ENCODE measurements around the gene DACT1. TPM values are rescaled to one million over a fixed set of nuclear protein-coding genes. Genes with fewer than 3 reads are reported as not detected.
"Not testable (repeated sequence)": the region's sequence is repeated elsewhere in the genome, so short reads cannot be mapped to it uniquely, and the experiment has no call there.

The DACT1 gene, protein sequence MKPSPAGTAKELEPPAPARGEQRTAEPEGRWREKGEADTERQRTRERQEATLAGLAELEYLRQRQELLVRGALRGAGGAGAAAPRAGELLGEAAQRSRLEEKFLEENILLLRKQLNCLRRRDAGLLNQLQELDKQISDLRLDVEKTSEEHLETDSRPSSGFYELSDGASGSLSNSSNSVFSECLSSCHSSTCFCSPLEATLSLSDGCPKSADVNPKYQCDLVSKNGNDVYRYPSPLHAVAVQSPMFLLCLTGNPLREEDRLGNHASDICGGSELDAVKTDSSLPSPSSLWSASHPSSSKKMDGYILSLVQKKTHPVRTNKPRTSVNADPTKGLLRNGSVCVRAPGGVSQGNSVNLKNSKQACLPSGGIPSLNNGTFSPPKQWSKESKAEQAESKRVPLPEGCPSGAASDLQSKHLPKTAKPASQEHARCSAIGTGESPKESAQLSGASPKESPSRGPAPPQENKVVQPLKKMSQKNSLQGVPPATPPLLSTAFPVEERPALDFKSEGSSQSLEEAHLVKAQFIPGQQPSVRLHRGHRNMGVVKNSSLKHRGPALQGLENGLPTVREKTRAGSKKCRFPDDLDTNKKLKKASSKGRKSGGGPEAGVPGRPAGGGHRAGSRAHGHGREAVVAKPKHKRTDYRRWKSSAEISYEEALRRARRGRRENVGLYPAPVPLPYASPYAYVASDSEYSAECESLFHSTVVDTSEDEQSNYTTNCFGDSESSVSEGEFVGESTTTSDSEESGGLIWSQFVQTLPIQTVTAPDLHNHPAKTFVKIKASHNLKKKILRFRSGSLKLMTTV
- 3.7 TPM for total RNA-seq
- long read RNA-seq, partial matches to known transcripts = 0 of 1 reads
- long read RNA-seq, other reads (novel, unspliced or antisense) = 1 of 1 reads

DNA sequence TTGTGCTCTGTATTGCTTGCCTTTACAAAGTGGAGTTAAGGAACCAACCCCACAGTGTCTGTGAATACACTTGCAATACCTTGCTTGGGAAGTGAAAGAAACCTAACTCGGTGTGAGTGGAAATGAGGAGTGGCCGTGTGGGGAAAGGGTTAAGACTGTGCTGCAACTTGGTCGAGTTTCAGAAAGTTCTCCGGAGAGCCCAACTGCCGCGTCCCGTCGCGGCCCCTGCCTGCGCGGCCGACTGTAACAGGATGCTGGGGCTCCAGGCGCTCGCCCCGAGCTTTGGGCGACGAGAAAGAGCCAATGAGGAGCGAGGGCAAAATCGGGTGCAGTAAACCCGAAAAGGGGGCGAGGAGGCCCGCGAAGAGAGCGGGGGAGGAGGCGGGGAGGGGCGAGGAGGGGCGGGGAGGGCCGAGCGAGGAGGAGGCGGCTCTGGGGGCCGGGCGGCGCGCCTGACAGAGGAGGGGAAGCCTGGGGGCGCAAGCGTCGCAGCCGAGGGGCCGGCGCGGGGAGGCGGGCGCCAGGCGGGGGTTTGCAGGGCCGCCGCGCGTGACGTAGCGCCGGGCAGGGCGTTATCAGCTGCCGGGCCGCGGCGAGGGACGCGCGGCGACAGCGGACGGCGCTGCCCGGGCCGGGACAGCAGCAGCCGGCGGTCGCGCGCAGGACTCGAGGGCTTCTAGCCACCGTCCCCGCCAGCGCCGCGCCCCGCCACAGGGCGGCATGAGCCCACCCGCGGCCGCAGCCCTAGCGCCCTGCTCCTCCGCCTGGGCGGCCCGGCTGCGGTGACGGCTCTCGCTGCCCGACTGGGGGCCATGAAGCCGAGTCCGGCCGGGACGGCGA lies at the start of gene DACT1:
Gene DACT1, plus strand, starts transcription at position 572 of the 840 bp plus-strand sequence. Its CDS starts 241 bp downstream, at position 813.
- DNase-seq (ENCODE audit: low spot score) = no peak

DNA sequence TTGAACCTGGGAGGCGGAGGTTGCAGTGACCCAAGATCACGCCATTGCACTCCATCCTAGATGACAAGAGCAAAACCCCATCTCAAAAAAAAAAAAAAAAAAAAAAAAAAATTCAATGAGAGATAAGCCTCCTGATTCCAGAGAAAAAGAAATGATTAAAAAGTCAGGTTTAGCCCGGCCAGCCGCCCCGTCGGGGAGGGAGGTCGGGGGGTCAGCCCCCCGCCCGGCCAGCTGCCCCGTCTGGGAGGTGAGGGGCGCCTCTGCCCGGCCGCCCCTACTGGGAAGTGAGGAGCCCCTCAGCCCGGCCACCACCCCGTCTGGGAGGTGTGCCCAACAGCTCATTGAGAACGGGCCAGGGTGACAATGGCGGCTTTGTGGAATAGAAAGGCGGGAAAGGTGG lies 49.4 kb upstream of the DACT1 start:
- not testable (repeated sequence) for DNase-seq (ENCODE audit: low spot score)

DNA sequence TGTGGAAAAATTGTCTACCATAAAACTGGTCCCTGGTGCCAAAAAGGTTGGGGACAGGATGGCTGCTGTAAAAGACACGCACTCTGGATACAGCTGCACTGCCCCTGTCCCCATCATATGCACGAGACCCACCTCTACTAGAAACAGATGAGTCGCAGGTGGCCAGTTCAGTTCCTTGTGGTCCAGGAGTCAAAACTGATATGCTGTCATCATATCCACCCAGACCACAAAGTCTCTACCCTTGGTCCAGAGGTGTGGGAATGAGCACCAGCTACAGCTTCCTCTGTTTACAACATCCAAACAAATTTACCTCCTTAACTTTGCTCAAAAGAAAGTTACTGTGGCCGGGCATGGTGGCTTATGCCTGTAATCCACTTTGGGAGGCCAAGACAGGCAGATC lies 43.8 kb upstream of the DACT1 start:
- no peak for DNase-seq (ENCODE audit: low spot score)

DNA sequence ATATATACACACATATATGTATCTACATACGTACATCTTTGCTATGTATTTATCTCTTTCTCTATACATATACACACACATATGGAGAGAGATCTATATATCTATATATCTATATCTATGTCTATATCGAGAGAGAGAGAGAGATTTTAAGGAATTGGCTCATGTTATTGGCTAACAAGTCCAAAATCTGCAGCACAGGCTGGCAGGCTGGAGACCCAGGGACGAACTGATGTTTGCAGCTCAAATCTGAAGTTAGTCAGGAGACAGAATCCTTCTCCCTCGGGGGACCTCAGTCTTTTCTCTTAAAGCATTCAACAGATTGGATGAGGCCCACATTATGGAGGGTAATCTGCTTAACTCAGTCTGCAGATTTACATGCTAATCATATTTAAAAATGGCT lies 40.7 kb upstream of the DACT1 start:
- DNase-seq (ENCODE audit: low spot score) = no peak

DNA sequence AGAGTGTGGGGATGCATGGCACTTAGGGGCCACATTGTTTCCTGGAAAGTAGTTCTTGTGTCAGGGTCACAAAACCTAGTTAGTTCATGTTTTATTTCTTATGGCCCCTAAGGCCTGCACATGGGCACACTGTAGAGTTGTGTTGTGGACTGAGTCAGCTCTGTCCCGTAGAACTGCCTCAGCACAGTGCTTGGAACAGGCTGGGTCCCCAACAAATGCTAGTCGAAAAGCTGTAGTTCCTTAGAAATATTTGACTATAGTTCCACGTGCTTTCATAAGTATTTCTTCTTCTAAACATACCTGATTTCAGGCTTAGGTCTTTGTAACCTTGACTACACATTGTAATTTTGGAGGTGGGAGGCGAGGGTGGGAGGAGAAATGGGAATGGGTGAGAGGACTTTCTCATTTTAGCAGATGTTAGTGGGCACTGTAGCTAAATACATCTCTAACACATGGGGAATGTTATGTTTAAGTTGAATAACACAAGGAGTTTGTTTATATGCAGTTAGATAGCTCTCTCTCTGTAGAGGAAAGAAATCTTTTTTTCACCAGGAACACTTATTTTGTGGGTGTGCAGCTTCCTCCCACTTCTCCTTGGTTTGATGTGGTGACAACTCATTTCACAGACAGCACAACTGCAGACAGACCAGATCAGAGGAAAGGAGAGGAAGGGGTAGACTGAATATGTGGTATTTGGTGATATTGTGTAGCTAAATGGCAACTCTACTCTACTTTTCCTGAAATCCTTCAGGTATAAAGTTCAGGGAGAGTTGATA lies 39.5 kb upstream of the DACT1 start:
- DNase-seq (ENCODE audit: low spot score) = no peak

DNA sequence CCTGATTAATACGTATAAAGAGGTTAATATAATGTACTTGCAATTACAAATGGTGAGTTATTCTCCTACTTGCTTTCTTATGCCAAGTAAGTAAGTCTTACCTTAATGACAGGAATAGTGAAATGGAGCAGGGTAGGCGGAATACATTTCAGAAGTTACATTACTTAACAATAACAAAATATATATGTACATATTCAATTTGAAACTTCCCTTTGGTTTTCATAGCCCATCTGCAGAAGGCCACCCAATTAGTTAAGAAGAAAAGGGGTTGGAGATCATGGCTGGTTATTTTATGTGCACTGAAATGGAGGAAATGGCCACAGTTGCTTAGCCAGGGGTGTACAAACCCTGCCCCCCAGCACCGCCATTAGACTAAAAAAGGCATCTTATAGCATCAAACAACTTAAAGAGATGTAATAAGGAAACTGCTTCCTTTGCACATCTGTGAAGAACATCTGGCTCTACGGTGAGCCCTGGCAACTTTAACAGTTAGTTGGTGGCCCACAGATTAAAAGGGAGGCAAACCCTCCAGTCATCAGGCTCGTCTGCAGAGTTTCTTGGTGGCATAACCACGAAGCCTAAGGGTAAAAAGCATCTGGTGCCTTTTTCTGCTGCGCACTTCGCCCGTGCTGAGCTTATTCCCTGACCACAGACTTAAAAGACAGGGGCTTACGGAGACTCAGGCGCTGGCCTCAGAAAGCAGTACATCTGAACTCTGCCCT lies 38.8 kb upstream of the DACT1 start:
- no peak for DNase-seq (ENCODE audit: low spot score)

DNA sequence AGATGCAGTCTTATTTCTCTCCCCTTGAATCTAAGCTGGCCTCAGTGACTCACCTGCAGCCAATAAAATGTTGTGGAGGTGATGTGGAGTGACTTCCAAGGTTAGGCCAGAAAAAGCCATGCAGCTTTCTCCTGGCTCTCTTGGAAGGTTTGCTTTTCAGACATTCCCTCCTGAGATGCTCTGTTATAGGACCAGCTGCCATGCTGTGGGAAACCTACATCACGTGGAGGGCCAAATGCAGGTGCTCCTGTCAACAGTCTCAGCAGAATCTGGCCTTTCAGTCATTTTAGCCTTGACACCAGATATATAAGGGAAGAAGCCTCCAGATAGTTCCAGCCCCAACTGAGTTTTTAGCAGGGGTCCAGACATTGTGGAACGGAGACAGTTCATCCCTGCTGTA lies 38.1 kb upstream of the DACT1 start:
- DNase-seq (ENCODE audit: low spot score) = no peak

DNA sequence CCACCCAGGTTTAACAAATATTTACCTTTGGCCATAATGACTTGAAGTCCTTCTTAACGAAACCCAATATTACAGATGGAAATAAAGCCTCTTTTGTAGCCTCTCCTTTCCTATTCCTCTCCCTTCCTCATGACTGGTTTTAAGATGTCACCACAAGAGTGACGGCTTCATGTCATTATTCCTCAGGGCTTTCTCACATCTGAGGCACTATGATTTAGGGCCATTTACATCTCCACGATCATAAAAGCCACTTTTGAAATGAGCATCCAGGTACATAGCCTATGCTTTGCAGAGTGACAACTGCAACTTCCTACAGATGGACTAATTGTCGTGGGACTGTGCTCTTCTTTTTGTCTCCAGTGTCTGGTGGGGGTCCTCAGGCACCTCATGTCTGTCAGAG lies 32.3 kb upstream of the DACT1 start:
- no peak for DNase-seq (ENCODE audit: low spot score)

DNA sequence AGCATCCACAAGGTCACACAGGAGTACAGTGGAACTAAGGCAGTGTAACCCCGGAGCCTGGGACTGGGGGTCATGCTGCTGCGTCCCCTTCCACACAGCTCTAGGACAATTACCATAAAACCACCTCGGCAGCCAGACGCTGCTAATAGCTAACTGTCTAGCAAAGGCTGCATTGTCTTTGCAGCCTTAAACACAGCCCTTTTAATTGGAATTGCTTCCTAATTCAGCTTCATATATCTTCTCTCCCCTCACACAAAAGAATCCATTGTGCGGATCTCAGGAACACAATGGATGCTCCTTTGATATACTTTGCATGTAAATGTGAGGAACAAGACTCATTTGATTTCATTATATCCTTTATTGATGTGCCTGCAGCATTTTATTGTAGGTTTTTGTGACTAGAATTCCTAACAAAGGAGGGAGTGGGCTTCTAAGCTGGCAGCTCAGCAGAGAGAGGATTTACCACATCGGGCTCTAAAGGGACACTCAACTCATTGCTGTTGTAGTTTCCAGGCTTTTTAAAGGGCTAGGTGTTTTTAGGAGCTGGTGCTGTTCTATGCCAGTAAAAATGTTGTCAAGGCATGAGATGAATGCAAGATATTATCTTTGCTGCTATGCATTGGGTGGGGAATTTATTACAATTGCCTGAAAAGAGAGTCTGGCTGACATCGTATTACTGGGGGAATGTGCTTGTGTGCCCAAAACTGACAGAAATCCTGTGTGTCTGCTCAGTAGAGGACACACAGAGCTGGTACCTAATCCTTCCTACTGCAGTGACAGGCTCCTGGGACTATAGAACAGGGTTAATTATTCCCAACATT lies 30.4 kb upstream of the DACT1 start:
- no peak for DNase-seq (ENCODE audit: low spot score)

DNA sequence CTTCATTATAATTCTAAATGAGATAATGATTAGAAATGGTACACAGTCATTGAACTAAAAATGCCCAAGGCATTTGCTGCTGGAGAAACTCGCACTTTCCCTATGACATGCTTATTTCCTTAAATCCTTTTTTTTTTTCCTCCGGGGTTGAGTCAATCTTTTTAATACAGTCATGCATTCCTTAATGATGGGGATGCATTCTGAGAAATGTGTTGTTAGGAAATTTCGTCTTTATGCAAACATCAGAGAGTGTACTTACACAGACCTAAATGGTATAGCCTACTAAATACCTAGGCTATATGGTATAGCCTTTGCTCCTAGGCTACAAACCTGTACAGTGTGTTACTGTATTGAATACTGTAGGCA lies 29.8 kb upstream of the DACT1 start:
- no peak for DNase-seq (ENCODE audit: low spot score)

DNA sequence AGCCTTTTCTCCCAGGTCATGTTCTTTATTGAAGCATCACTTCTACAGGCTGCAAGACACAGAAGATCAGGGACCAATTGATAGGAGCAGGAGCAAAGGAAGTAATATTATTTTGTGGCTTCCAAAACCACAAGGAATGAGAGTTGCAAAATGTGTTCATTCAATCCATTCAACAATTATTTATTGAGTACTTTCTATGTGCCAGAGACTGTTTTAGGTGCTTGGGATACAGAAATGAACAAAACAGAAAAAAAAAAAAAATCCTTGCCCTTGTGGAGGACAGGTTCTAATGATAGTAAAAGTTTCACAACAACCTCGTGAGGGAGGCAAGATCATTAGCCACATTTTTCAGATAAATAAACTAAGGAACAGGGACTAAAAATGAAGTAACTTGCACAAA lies 20.1 kb upstream of the DACT1 start:
- DNase-seq (ENCODE audit: low spot score) = no peak

DNA sequence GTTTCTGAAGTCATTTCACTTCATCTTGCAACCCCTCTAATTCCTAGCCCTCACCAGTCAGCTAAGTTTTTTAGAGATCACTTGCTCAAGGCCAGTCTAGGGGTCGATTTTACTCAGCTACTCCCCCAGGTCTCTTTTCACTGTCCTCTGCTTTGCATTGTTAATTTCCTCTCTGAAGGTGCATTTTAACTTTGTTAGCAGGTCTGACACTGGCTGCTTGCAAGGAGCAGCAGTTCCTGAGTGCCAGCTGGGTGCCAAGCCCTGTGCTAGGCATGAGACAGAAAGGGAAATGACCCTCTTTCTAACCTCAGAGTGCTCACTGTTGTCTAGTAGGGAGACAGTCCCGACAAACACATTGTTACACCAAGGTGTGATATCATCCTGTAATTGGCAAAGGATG lies 17.8 kb upstream of the DACT1 start:
- DNase-seq (ENCODE audit: low spot score) = no peak

DNA sequence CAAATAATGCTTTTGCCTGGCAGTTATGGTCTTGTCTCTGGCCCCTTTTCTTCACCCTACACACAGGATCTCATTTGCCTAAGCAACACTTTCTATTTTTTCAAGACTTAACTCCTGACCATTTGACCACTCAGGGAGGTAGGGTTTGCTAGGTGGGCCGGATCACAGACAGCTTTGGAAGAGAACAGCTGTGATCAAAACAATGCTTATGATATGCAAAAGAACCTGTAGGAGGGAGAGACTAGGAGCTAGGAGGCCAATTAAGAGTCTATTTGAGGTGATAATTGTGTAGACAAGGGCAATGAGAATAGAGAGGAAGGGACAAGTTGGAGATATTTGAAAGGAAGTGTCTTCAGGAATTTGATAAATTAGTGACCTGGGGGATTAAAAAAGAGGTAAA lies 12.3 kb upstream of the DACT1 start:
- DNase-seq (ENCODE audit: low spot score) = no peak

DNA sequence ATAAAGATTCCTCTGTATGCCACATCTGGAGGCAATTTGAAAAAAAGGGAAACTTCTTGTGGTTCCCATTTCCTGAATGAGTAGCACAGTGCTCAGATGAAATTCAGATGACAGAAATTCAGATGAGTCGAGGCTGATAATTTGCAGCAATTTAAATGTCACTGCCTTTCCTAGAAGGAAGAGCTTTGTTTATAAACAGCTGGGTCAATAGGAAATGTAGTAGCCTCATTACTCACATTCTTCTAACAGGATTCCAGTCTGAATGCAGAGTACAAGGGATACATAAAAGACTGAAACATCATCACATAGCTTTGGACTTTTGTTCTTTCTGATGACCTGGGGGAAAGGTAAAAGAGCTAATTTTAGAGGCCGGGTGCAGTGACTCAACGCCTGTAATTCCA lies 11.3 kb upstream of the DACT1 start:
- no peak for DNase-seq (ENCODE audit: low spot score)

DNA sequence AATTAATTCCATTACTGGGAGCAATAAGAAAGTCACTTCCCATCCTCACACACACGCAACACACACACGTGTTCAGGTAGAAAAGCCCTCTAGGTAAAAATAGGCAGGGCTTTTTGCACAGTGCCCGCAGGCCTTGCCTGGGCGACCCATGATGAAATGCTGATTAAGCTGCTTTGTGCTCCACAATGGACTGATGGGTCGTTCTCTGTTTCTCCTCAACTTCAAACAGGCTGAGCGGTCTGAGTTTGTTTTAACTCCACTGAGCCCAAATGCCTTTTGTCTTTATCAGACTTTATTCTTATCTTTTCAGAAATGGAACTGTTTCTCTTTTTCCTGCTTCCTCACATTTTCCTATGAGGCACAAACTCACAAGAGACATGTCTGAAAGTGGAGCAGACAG lies 9.4 kb upstream of the DACT1 start:
- no peak for DNase-seq (ENCODE audit: low spot score)

DNA sequence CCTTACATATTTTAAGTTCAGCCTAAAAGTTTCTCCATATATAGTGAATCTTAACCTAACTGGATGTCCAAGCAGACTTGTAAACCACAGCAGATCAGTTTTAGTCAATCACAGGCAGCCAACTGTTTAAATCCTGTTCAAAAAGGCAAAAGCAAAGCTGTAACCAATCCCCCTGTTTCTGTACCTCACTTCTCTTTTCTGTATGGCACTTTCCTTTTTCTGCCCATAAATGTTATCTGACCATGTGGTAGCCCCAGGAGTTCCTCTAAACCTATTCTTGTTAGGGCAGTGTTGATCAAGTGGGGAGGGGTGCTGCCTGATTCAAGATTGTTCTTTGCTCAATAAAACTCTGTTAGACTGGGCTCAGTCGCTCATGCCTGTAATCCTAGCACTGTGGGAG lies 8.5 kb upstream of the DACT1 start:
- no peak for DNase-seq (ENCODE audit: low spot score)

DNA sequence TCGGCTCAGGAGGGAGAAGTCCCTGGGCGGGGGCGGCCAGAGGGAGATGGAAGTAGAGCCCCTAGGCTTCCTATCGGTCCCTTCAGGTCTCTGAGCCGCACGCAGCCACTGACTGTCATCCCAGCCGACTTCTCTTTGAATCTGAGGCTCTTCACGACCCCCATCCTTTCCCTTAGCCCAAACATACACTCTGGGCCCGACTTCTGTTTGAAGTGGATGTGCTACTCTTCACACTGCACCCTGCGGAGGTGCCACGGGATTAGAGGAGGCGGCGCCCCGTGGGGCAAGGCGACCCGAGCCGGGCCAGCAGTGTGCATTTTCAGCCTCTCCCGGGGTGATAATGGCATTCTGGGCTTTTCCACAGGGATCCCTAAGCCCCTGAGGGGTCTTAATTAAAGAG lies 6.0 kb upstream of the DACT1 start:
- no peak for DNase-seq (ENCODE audit: low spot score)

DNA sequence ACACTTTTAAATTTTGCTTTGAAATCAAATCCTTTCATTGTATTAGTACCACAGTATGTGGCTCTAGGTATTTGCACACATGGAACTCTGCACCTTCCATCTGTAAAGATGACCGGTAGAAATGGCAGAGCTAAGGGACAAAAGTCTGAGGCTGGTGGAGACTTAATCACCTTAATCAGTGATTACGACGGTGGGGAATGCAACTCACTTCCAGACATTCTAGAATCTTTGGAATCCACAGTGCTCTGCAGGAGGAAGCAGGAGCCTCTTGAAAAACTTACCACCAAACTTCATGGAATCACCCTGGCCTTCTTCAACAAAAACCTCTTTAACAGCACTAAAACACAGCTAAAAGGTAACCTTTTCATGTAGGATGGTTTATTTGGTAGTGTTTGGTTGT lies 3.9 kb upstream of the DACT1 start:
- no peak for DNase-seq (ENCODE audit: low spot score)

DNA sequence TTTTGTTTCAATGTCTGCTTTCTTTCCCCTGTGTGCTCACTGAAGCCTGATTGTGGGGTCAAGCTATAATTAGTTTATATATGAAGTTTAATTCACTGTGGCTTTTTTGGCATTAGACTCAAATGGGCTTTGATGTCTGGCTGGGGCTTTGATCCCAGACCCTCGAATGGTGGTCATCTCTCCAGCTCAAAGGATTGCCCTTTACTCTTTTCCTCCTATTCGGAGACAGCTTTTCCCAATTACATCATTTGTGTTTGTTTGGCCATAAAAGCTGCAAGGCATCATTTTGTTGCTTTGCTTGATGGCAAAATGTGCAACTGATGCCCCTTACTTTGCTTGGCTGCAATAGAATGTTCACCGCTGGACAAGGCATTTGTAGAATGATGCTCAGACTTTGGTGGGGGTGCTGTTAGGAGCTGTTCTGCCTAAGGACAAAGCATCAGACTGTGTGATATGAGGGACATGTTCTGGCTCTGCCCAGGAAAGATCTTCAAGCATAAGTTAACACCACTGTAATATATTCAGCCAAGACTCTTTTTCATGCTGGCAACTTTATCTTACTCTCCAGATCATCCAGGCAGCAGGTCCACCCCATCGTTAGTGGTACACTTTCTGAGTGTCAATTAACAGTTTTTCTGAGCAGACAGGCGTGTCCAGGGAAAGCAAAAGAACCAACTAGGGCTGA lies 3.2 kb upstream of the DACT1 start:
- no peak for DNase-seq (ENCODE audit: low spot score)

Measured in mesenteric fat pad (tissue), 1 donor.